ENCODE measurements around the gene COL6A6.

The COL6A6 gene, protein sequence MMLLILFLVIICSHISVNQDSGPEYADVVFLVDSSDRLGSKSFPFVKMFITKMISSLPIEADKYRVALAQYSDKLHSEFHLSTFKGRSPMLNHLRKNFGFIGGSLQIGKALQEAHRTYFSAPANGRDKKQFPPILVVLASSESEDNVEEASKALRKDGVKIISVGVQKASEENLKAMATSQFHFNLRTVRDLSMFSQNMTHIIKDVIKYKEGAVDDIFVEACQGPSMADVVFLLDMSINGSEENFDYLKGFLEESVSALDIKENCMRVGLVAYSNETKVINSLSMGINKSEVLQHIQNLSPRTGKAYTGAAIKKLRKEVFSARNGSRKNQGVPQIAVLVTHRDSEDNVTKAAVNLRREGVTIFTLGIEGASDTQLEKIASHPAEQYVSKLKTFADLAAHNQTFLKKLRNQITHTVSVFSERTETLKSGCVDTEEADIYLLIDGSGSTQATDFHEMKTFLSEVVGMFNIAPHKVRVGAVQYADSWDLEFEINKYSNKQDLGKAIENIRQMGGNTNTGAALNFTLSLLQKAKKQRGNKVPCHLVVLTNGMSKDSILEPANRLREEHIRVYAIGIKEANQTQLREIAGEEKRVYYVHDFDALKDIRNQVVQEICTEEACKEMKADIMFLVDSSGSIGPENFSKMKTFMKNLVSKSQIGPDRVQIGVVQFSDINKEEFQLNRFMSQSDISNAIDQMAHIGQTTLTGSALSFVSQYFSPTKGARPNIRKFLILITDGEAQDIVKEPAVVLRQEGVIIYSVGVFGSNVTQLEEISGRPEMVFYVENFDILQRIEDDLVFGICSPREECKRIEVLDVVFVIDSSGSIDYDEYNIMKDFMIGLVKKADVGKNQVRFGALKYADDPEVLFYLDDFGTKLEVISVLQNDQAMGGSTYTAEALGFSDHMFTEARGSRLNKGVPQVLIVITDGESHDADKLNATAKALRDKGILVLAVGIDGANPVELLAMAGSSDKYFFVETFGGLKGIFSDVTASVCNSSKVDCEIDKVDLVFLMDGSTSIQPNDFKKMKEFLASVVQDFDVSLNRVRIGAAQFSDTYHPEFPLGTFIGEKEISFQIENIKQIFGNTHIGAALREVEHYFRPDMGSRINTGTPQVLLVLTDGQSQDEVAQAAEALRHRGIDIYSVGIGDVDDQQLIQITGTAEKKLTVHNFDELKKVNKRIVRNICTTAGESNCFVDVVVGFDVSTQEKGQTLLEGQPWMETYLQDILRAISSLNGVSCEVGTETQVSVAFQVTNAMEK (N-terminal part only)

DNA sequence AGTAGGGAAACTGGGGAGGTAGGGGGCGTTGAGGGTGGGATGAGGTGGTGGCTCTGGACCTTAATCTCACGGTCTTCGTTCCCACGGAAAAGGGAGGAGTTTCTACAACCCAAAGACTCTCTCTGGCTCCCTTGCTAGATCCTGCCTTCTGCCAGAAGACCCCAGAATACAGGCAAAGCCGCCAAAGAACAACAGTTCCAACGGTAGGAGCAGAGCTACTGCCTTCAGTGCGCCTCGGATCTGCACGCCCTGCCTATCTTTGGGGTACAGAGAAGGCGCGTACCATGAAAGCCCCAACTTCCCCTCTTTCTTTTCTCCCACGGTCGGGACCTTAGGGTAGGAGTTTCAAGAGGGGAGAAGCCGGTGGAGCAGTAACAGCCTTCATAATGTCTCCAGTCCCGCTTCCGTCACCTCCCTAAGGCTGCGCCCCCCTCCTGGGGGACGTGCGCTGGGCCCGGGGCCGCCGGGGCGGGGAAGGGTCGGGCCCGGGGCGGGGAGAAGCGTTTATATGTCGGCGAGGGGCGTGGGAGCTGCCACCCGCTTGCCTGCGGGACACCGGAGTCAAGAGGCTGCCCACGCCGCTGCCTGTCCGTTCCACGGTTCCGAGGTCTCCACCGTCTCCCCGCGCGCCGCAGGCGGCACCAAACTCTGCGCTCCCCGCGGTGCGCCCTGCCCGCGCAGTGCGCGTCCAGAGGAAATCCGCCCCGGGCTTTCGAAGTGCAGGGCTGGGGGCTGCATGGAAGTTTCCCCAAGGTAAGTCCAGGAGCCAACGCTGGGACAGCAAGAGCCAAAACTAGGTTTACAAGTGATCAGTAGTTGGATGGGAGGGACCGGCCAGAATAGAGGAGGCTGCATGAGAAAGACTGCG is at the start of gene COL6A6:
Gene COL6A6 (plus strand): TSS at position 533 of the 868 bp plus-strand sequence. CDS start 43,188 bp downstream, outside the sequence.
- TF ChIP-seq CTCF (IDR thresholded peaks at IDR 0.05; ENCODE audit: insufficient read depth, low read length, poor library complexity, severe bottlenecking): no peak
- DNase-seq (ENCODE audit: extremely low read depth, insufficient read length): no peak
- H3K27me3 ChIP-seq (replicated peaks; ENCODE audit: control insufficient read depth, insufficient read depth, low read length): no peaks in the 10 kb centered on the region; the same call in 1 of the 2 replicates
- no peaks in the 10 kb centered on the region for H3K36me3 ChIP-seq (ENCODE audit: control insufficient read depth, insufficient read depth, low read length)
- no peak within 1 kb of the TSS for H3K4me3 ChIP-seq (replicated peaks; ENCODE audit: low read depth, low read length)

DNA sequence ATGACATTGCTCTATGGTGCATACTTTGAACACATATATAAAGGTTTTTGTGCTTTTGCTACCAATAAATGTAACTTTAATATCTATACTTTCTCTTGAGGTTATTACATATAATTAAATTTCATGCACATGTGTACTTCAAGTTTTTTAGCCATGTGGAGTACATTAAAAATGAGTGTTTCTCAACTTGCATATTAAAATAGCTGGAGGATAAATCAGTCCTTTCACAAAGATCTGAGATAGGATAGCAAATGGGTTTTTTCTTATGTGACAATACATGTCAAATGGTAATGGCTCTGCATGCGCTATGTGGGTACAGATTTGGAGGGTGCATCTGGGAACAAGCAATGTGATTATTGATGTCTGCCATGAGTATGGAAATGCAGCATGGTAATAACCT is 48.7 kb upstream of the COL6A6 start:
- no peak for DNase-seq (ENCODE audit: extremely low read depth, insufficient read length)
- Histone ChIP-seq H3K36me3 (ENCODE audit: control insufficient read depth, insufficient read depth, low read length) (no peaks in the 10 kb centered on the region), H3K4me3 (replicated peaks; ENCODE audit: low read depth, low read length) (no peak overlapping the region), H3K27me3 (replicated peaks; ENCODE audit: control insufficient read depth, insufficient read depth, low read length) (no peaks in the 10 kb centered on the region)
- no peak for TF ChIP-seq CTCF (IDR thresholded peaks at IDR 0.05; ENCODE audit: insufficient read depth, low read length, poor library complexity, severe bottlenecking)

DNA sequence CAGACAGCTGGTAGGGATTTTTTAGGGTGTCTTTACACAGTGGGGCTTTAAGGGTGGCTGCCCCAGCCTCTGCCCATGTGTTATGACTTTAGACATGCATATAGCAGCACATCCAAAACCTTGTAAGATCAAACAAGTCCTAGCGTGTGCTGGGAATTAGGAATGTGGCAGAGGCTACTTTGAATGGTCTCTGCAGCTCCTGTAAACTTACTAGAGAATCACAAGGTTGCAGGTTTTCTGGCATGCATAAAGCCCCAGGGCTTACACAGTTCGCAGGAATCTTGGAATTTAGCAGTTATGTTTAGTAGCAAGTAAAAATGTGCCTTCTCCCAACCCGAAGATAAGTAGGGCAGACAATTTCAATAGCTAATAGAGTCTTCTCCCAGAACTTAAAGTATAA is 46.9 kb upstream of the COL6A6 start:
- Histone ChIP-seq H3K27me3 (replicated peaks; ENCODE audit: control insufficient read depth, insufficient read depth, low read length) (no peaks in the 10 kb centered on the region), H3K36me3 (ENCODE audit: control insufficient read depth, insufficient read depth, low read length) (no peaks in the 10 kb centered on the region), H3K4me3 (replicated peaks; ENCODE audit: low read depth, low read length) (no peak overlapping the region)
- TF ChIP-seq CTCF (IDR thresholded peaks at IDR 0.05; ENCODE audit: insufficient read depth, low read length, poor library complexity, severe bottlenecking): no peak
- DNase-seq (ENCODE audit: extremely low read depth, insufficient read length): no peak

DNA sequence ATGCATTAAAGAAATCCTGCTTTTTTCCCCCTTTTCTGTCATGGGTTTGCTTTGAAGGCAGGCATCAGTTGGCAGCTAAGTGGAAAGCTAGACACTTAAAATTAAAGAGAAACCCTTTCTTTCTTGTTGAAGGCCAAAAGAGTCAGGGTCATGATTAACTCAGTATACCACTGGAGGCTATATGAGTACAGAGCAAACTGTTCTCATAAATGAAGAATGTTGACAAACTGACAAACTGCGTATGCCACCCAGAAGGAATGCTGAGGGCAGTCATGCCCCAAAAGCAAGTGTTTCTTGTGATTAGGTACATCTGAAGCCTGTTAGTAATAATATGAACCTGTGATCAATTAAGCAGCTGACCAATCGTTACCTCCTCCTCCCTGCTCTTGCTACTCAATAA is 43.6 kb upstream of the COL6A6 start:
- H3K4me3 ChIP-seq (replicated peaks; ENCODE audit: low read depth, low read length): no peak overlapping the region
- no peaks in the 10 kb centered on the region for H3K36me3 ChIP-seq (ENCODE audit: control insufficient read depth, insufficient read depth, low read length)
- no peak for TF ChIP-seq CTCF (IDR thresholded peaks at IDR 0.05; ENCODE audit: insufficient read depth, low read length, poor library complexity, severe bottlenecking)
- DNase-seq (ENCODE audit: extremely low read depth, insufficient read length): no peak
- H3K27me3 ChIP-seq (replicated peaks; ENCODE audit: control insufficient read depth, insufficient read depth, low read length): no peaks in the 10 kb centered on the region

- no peak for DNase-seq (ENCODE audit: extremely low read depth, insufficient read length)
- TF ChIP-seq CTCF (IDR thresholded peaks at IDR 0.05; ENCODE audit: insufficient read depth, low read length, poor library complexity, severe bottlenecking): no peak
- H3K36me3 ChIP-seq (ENCODE audit: control insufficient read depth, insufficient read depth, low read length): no peaks in the 10 kb centered on the region
Observed at GRCh38 chr3:130480736-130481135, 36.2 kb upstream of the COL6A6 start.

More at GRCh38 chr3:130480736-130481135, 36.2 kb upstream of the COL6A6 start:
- no peaks in the 10 kb centered on the region for H3K27me3 ChIP-seq (replicated peaks; ENCODE audit: control insufficient read depth, insufficient read depth, low read length)
- no peak overlapping the region for H3K4me3 ChIP-seq (replicated peaks; ENCODE audit: low read depth, low read length)

Data from GM06990 (cell line).